GM19023 (cell line): ENCODE measurements around the gene HM13.
"Not testable (repeated sequence)": the region's sequence is repeated elsewhere in the genome, so short reads cannot be mapped to it uniquely, and the experiment has no call there.

ENCODE experiments used
- ATAC-seq: cut with Tn5 transposase; IDR thresholded peaks from one replicate; pipeline ENCODE4 v1.9.1; 2021; ENCODE audit warnings: mild to moderate bottlenecking, moderate library complexity; ENCODE audit not compliant: unreplicated experiment

HM13 gene

GRCh38 chr20:31581391-31581790 lies 67.1 kb downstream of the HM13 start:
- ATAC-seq: no peak

- ATAC-seq: no peak
These were observed 73.5 kb downstream of the HM13 start for GRCh38 chr20:31587545-31588389.

- ATAC-seq: no peak
These were observed 76.5 kb downstream of the HM13 start for GRCh38 chr20:31590717-31591225.

GRCh38 chr20:31593221-31594001 lies 79.2 kb downstream of the HM13 start:
- ATAC-seq: no peak

- no peak for ATAC-seq
These were observed 79.8 kb downstream of the HM13 start for GRCh38 chr20:31594002-31594557.

- ATAC-seq: no peak
These were observed 80.5 kb downstream of the HM13 start for GRCh38 chr20:31594558-31595379.

- ATAC-seq: no peak
These were observed 81.1 kb downstream of the HM13 start for GRCh38 chr20:31595380-31595653.

GRCh38 chr20:31595654-31596411 lies 81.6 kb downstream of the HM13 start:
- no peak for ATAC-seq

- not testable (repeated sequence) for ATAC-seq
These were observed 82.1 kb downstream of the HM13 start for GRCh38 chr20:31596412-31596715.

GRCh38 chr20:31596831-31597480 lies 82.7 kb downstream of the HM13 start:
- ATAC-seq: no peak

- no peak for ATAC-seq
These were observed 83.2 kb downstream of the HM13 start for GRCh38 chr20:31597481-31597855.

GRCh38 chr20:31602431-31602778 lies 88.2 kb downstream of the HM13 start:
- no peak for ATAC-seq

- peak; percentile 52 for ATAC-seq
These were observed 88.7 kb downstream of the HM13 start for GRCh38 chr20:31602779-31603441.

GRCh38 chr20:31603822-31604566 lies 89.8 kb downstream of the HM13 start:
- ATAC-seq: peak; percentile 45

GRCh38 chr20:31604567-31605030 lies 90.4 kb downstream of the HM13 start:
- ATAC-seq: no peak

- ATAC-seq: peak; percentile 91
These were observed 91.0 kb downstream of the HM13 start, which contains the start of gene ID1 for GRCh38 chr20:31605031-31605901. Gene ID1 (plus strand): TSS chr20:31605289. CDS start chr20:31605388, 99 bp downstream.
